H1 (cell line): ENCODE measurements around the gene PHETA1. TPM values are rescaled to one million over a fixed set of nuclear protein-coding genes. Genes with fewer than 3 reads are reported as not detected.

Experiments
- CTCF ChIA-PET: fragments of 300-600 bp; sonication (Branson Sonifier 250); formaldehyde crosslinking; loops from one replicate; lab custom pipeline; 2021; ENCODE audit not compliant: partially characterized antibody; lab: Charles Lee
- POLR2A ChIA-PET: fragments of 300-600 bp; sonication (Branson Sonifier 250); formaldehyde crosslinking; loops from one replicate; lab custom pipeline; 2021; ENCODE audit warnings: inconsistent platforms; ENCODE audit not compliant: partially characterized antibody; lab: Charles Lee
- DNase-seq, 2 experiments: peaks; one replicate each; pipeline versions ENCODE4 v3.0.0 to v3.0.0-alpha.2; 2010 to 2022; ENCODE audit warnings: low spot score in 2 of 2, low read depth in 1 of 2, mixed read lengths in 1 of 2
- FAIRE-seq: peaks from 2 replicates; lab custom pipeline; 2011; peaks lifted over from hg19 to GRCh38; lab: Jason Lieb, UNC
- H2AFZ ChIP-seq: 2 replicates; pipeline ENCODE4 v1.8.1; 2012; ENCODE audit warnings: low read length, inconsistent platforms
- H2AK5ac ChIP-seq: 2 replicates; pipeline ENCODE4 v1.6.1; 2013; ENCODE audit warnings: low read depth, low read length
- H2BK120ac ChIP-seq: replicated peaks from 2 replicates; pipeline ENCODE3; 2013; ENCODE audit warnings: low read depth, low read length, inconsistent platforms
- H2BK12ac ChIP-seq: 2 replicates; pipeline ENCODE4 v1.6.1; 2013; ENCODE audit warnings: low read depth, low read length
- H2BK15ac ChIP-seq: 2 replicates; pipeline ENCODE4 v1.6.1; 2013; ENCODE audit warnings: low read length
- H2BK20ac ChIP-seq: 2 replicates; pipeline ENCODE4 v1.6.1; 2013; ENCODE audit warnings: low read length
- H2BK5ac ChIP-seq: 2 replicates; pipeline ENCODE4 v1.6.1; 2013; ENCODE audit warnings: low read depth, low read length
- H3K14ac ChIP-seq: 2 replicates; pipeline ENCODE4 v1.6.1; 2013; ENCODE audit warnings: inconsistent platforms; ENCODE audit not compliant: insufficient read length
- H3K18ac ChIP-seq: 2 replicates; pipeline ENCODE4 v1.6.1; 2013; ENCODE audit warnings: low read length; ENCODE audit errors: extremely low read depth
- H3K23ac ChIP-seq: 2 replicates; pipeline ENCODE4 v1.6.1; 2013; ENCODE audit warnings: inconsistent platforms; ENCODE audit not compliant: insufficient read length
- H3K23me2 ChIP-seq: 2 replicates; pipeline ENCODE4 v1.6.1; 2013; ENCODE audit warnings: low read depth, low read length
- H3K27ac ChIP-seq: 2 replicates; pipeline ENCODE4 v1.6.1; 2011; ENCODE audit warnings: low read depth, low read length, inconsistent platforms
- H3K27me3 ChIP-seq, 4 experiments: replicated peaks in 1 of 4; 1 replicate in 1 of 4; 2 replicates in 3 of 4; pipeline versions ENCODE4 v1.6.1 to v1.8.1; 2011 to 2013; ENCODE audit warnings: low read length in 3 of 4, mild to moderate bottlenecking in 3 of 4, inconsistent platforms in 2 of 4, mixed read lengths in 2 of 4, moderate library complexity in 1 of 4; ENCODE audit not compliant: control insufficient read depth in 3 of 4, insufficient read depth in 3 of 4; ENCODE audit errors: extremely low read depth in 1 of 4
- H3K36me3 ChIP-seq, 4 experiments: 2 replicates each; pipeline versions ENCODE4 v1.6.1 to v1.8.1; 2011 to 2013; ENCODE audit warnings: mild to moderate bottlenecking in 4 of 4, low read length in 3 of 4, moderate library complexity in 2 of 4, control low read depth in 1 of 4, inconsistent platforms in 1 of 4; ENCODE audit not compliant: insufficient read depth in 4 of 4, control insufficient read depth in 2 of 4
- H3K4ac ChIP-seq: replicated peaks from 2 replicates; pipeline ENCODE3; 2013; ENCODE audit warnings: low read length, low read depth, mixed read lengths, inconsistent platforms; ENCODE audit not compliant: insufficient read length
- H3K4me1 ChIP-seq, 4 experiments: replicated peaks in 1 of 4; 1 replicate in 1 of 4; 2 replicates in 3 of 4; pipeline versions ENCODE4 v1.6.1 to v1.8.1; 2011 to 2013; ENCODE audit warnings: low read length in 3 of 4, inconsistent platforms in 2 of 4, mixed read lengths in 1 of 4; ENCODE audit not compliant: insufficient read depth in 4 of 4, control insufficient read depth in 3 of 4
- H3K4me2 ChIP-seq, 2 experiments: 2 replicates each; pipeline versions ENCODE4 v1.6.1 to v1.8.1; 2011 to 2013; ENCODE audit warnings: low read depth in 2 of 2, low read length in 2 of 2, control low read depth in 1 of 2, inconsistent platforms in 1 of 2, mild to moderate bottlenecking in 1 of 2; ENCODE audit not compliant: insufficient read depth in 1 of 2
- H3K4me3 ChIP-seq, 4 experiments: fragments of 200-600, 300-600 bp in 1 of 4; sonication (generic), shearing (Covaris generic), sonication (Bioruptor Twin) in 1 of 4; 2 replicates each; pipeline versions ENCODE4 v1.5.1 to v1.8.1; 2011 to 2016; ENCODE audit warnings: low read length in 4 of 4, low read depth in 3 of 4, control low read depth in 2 of 4, inconsistent platforms in 2 of 4, mild to moderate bottlenecking in 2 of 4, mixed read lengths in 1 of 4, moderate library complexity in 1 of 4; ENCODE audit not compliant: insufficient read depth in 2 of 4; ENCODE audit errors: extremely low read depth in 1 of 4
- H3K56ac ChIP-seq: replicated peaks from 2 replicates; pipeline ENCODE3; 2013; ENCODE audit warnings: low read depth, mild to moderate bottlenecking, mixed read lengths, low read length, inconsistent platforms; ENCODE audit not compliant: insufficient read length
- H3K79me1 ChIP-seq: 2 replicates; pipeline ENCODE4 v1.6.1; 2013; ENCODE audit warnings: low read depth, low read length, control low read depth
- H3K79me2 ChIP-seq, 2 experiments: 2 replicates each; pipeline versions ENCODE4 v1.6.1 to v1.8.1; 2012 to 2013; ENCODE audit warnings: low read length in 2 of 2, mild to moderate bottlenecking in 2 of 2, inconsistent platforms in 1 of 2; ENCODE audit not compliant: insufficient read depth in 2 of 2, control insufficient read depth in 1 of 2
- H3K9ac ChIP-seq, 4 experiments: replicated peaks in 1 of 4; 1 replicate in 1 of 4; 2 replicates in 3 of 4; pipeline versions ENCODE4 v1.6.1 to v1.8.1; 2011 to 2013; ENCODE audit warnings: low read depth in 3 of 4, low read length in 3 of 4, control low read depth in 2 of 4, mild to moderate bottlenecking in 2 of 4, moderate library complexity in 2 of 4, inconsistent platforms in 1 of 4; ENCODE audit errors: extremely low read depth in 1 of 4
- H3K9me3 ChIP-seq, 2 experiments: 2 replicates each; pipeline versions ENCODE4 v1.6.1 to v1.8.1; 2012 to 2013; ENCODE audit warnings: mild to moderate bottlenecking in 2 of 2, moderate library complexity in 2 of 2, control low read depth in 1 of 2, inconsistent platforms in 1 of 2, low read depth in 1 of 2, low read length in 1 of 2, mixed read lengths in 1 of 2; ENCODE audit not compliant: insufficient read depth in 2 of 2
- H4K20me1 ChIP-seq, 2 experiments: replicated peaks in 1 of 2; 2 replicates each; pipeline versions ENCODE3 to v1.8.1; 2011 to 2013; ENCODE audit warnings: inconsistent platforms in 2 of 2, low read length in 2 of 2, mild to moderate bottlenecking in 1 of 2; ENCODE audit not compliant: insufficient read depth in 2 of 2, control insufficient read depth in 1 of 2
- H4K5ac ChIP-seq: 2 replicates; pipeline ENCODE4 v1.6.1; 2013; ENCODE audit warnings: low read length, low read depth, mixed read lengths, inconsistent platforms; ENCODE audit not compliant: insufficient read length
- H4K8ac ChIP-seq: 2 replicates; pipeline ENCODE4 v1.8.0; 2013; ENCODE audit warnings: mild to moderate bottlenecking, moderate library complexity, low read length, inconsistent platforms; ENCODE audit not compliant: insufficient read depth; ENCODE audit errors: extremely low read depth
- H4K91ac ChIP-seq: replicated peaks from 2 replicates; pipeline ENCODE3; 2013; ENCODE audit warnings: low read length, mixed read lengths, inconsistent platforms; ENCODE audit not compliant: insufficient read length
- CEBPB ChIP-seq: IDR thresholded peaks from 2 replicates; pipeline ENCODE4 v1.6.1; 2012; ENCODE audit warnings: low read depth, low read length
- FOSL1 ChIP-seq: IDR thresholded peaks from 2 replicates; pipeline ENCODE4 v1.6.1; 2011; ENCODE audit warnings: mild to moderate bottlenecking, low read depth, low read length, moderate library complexity; ENCODE audit not compliant: insufficient read depth
- GTF2F1 ChIP-seq: IDR thresholded peaks from 2 replicates; pipeline ENCODE4 v1.6.1; 2012; ENCODE audit warnings: low read depth, low read length, improper control_type of control experiment, borderline replicate concordance
- HDAC6 ChIP-seq: IDR thresholded peaks from one replicate; pipeline ENCODE4 v1.7.1; 2012; ENCODE audit warnings: low read depth, mild to moderate bottlenecking, inconsistent platforms, low read length, moderate library complexity
- KDM4A ChIP-seq: IDR thresholded peaks from one replicate; pipeline ENCODE4 v1.7.1; 2012; ENCODE audit warnings: low read depth, mild to moderate bottlenecking, moderate library complexity, low read length, inconsistent platforms; ENCODE audit not compliant: severe bottlenecking
- MAFK ChIP-seq: IDR thresholded peaks from 2 replicates; pipeline ENCODE4 v1.6.1; 2012; ENCODE audit warnings: low read depth, mild to moderate bottlenecking, improper control_type of control experiment, low read length
- PHF8 ChIP-seq: fragments of 200-600 bp; sonication (generic); conservative IDR thresholded peaks from 2 replicates; pipeline ENCODE4 v1.7.1; 2012; ENCODE audit warnings: low read depth, mild to moderate bottlenecking, inconsistent platforms, low read length, moderate library complexity
- POLR2AphosphoS5 ChIP-seq: IDR thresholded peaks from 2 replicates; pipeline ENCODE4 v1.6.1; 2011; ENCODE audit warnings: low read depth, low read length
- SAP30 ChIP-seq: fragments of 300-600 bp; sonication (generic); IDR thresholded peaks from 2 replicates; pipeline ENCODE4 v1.7.1; 2012; ENCODE audit warnings: low read length, moderate library complexity, mild to moderate bottlenecking, inconsistent platforms; ENCODE audit not compliant: insufficient read depth, insufficient replicate concordance
- SIX5 ChIP-seq: IDR thresholded peaks from 2 replicates; pipeline ENCODE4 v1.6.1; 2011; ENCODE audit warnings: mild to moderate bottlenecking, low read depth, low read length
- SP1 ChIP-seq: IDR thresholded peaks from 2 replicates; pipeline ENCODE4 v1.6.1; 2011; ENCODE audit warnings: low read depth, low read length
- SUZ12 ChIP-seq: fragments of 200-600 bp; sonication (generic); IDR thresholded peaks from 2 replicates; pipeline ENCODE4 v1.6.1; 2012; ENCODE audit warnings: mild to moderate bottlenecking, inconsistent platforms, low read length, moderate library complexity, mixed read lengths
- WGBS, 2 experiments: shearing (Covaris generic) in 1 of 2; methylation state at CpG; one replicate each; pipeline versions ENCODE4 v1.1.6 to v1.1.7; 2013 to 2015; ENCODE audit warnings: low lambda C conversion rate in 2 of 2, mixed read lengths in 2 of 2, inconsistent platforms in 1 of 2, low coverage in 1 of 2, missing lambda C conversion rate in 1 of 2; ENCODE audit not compliant: insufficient replicate concordance in 2 of 2, insufficient coverage in 1 of 2, insufficient read length in 1 of 2; ENCODE audit errors: extremely low coverage in 1 of 2, missing lambda C conversion rate in 1 of 2; 5-methylcytosine and 5-hydroxymethylcytosine counted together
- polyA plus RNA-seq, 7 experiments: library from polyadenylated mRNA; depleted of rRNA in 3 of 7; stranded (reverse) in 5 of 7; unstranded in 2 of 7; fragments of >200 nt in 5 of 7; fragments of 200-250 nt in 2 of 7; gene quantifications; 1 replicate in 5 of 7; 2 replicates in 1 of 7; 4 replicates in 1 of 7; pipeline versions ENCODE4 v1.2.1 to v1.2.3, GENCODE V29; 2011 to 2013; ENCODE audit warnings: missing spikeins in 2 of 7, mixed read lengths in 2 of 7
- total RNA-seq: library from RNA; stranded (reverse); fragmentation: NEBNext Ultra II Directional; extraction: Animal tissue kit (Norgen Biotek cat#: 25700); gene quantifications from 2 replicates; pipeline ENCODE4 v1.2.1, GENCODE V29; 2021
- TF ChIP-seq, protein P1 (sequence below): IDR thresholded peaks from 2 replicates; pipeline ENCODE4 v1.6.1; 2011; ENCODE audit warnings: low read depth, mild to moderate bottlenecking, low read length; ENCODE audit not compliant: insufficient read depth

PHETA1 gene
- total and polyA plus RNA-seq, 2 of the 8 experiments (the other 6 are each of a cell fraction or from before 2014, with no cell fraction given) = 5.2 to 12.3 TPM

DNA sequence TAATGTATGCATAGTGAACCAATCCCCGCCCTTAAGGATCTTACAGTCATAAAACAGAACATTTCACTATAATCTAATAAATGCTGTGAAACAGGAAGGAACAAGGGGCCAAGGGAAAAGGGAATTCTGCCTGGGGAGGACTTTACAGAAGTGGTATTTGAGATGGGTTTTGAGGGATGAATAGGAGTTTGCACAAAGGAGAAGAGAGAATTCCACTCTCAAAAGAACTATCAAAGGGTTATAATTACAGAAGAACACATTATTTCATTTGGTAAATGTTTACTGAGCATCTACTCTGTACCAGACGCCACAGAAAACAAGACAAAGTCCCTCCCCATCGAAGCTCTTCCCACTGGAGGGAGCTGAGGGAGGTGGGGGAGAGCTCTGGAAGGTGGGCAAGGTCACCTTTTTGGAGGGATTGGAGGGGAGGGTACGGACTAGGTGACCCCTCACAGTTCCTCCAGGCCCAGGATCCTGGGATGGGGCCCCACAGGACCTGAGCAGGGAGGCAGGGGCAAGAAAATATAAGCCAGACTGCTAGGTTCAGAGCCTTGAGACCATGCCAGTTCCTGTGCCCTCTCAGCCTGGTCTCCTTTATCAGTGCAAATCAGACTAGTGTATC, 24.5 kb downstream of the PHETA1 start:
- H4K5ac ChIP-seq = no peak overlapping the region
- no peak overlapping the region for H3K23ac ChIP-seq
- H2BK20ac ChIP-seq = no peak overlapping the region
- H3K4ac ChIP-seq = no peak overlapping the region
- no peaks in the 10 kb centered on the region for H3K23me2 ChIP-seq
- no peak overlapping the region for H2BK120ac ChIP-seq
- no peak overlapping the region for H4K91ac ChIP-seq
- FAIRE-seq (no peak), DNase-seq (no peak)
- H3K4me3 ChIP-seq = no peak overlapping the region
- no peak overlapping the region for H2AK5ac ChIP-seq
- H2BK5ac ChIP-seq = no peak overlapping the region
- H3K36me3 ChIP-seq = peaks cover 0 to 6% (median 1%) of the 10 kb centered on the region in 4 experiments; a peak in 3 of 8 replicates
- peaks cover 12 to 16% of the 10 kb centered on the region in 2 experiments; a peak in 3 of 4 replicates for H3K9me3 ChIP-seq
- H3K27ac ChIP-seq = no peak overlapping the region
- H3K79me2 ChIP-seq = no peaks in the 10 kb centered on the region
- H3K18ac ChIP-seq = no peak overlapping the region
- no peak overlapping the region for H2BK15ac ChIP-seq
- H4K20me1 ChIP-seq = no peaks in the 10 kb centered on the region
- ChIA-PET CTCF (no interaction called here), POLR2A (interaction anchor here (1.1 kb wide), 1 partner anchor 10 kb away, joined by 3 read pairs; no protein-coding TSS in a partner anchor)
- H3K4me1 ChIP-seq = peaks cover 0 to 3% (median 0%) of the 10 kb centered on the region in 4 experiments; a peak in 1 of 7 replicates
- H3K4me2 ChIP-seq = no peak overlapping the region
- H2AFZ ChIP-seq = no peak overlapping the region
- no peak overlapping the region for H3K14ac ChIP-seq
- no peaks in the 10 kb centered on the region for H3K79me1 ChIP-seq
- H3K27me3 ChIP-seq = no peaks in the 10 kb centered on the region; a peak in 1 of 7 replicates
- no peak overlapping the region for H4K8ac ChIP-seq
- no peak overlapping the region for H2BK12ac ChIP-seq
- H3K9ac ChIP-seq = no peak overlapping the region
- H3K56ac ChIP-seq = no peak overlapping the region
- WGBS, 2 experiments = 84% methylated on average over 4 of the region's 4 CpGs; no CpG with 5 or more reads in 1 of the 2 experiments
- TF ChIP-seq SUZ12 = no peak
- TF ChIP-seq PHF8 = no peak
- TF ChIP-seq SP1 = no peak
- TF ChIP-seq GTF2F1 = no peak
- TF ChIP-seq, protein P1, sequence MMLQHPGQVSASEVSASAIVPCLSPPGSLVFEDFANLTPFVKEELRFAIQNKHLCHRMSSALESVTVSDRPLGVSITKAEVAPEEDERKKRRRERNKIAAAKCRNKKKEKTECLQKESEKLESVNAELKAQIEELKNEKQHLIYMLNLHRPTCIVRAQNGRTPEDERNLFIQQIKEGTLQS = no peak
- no peak for TF ChIP-seq SAP30
- no peak for TF ChIP-seq FOSL1
- no peak for TF ChIP-seq HDAC6
- no peak for TF ChIP-seq POLR2AphosphoS5
- TF ChIP-seq MAFK = no peak
- TF ChIP-seq SIX5 = no peak
- no peak for TF ChIP-seq CEBPB
- no peak for TF ChIP-seq KDM4A
